Activated CD8-positive, alpha-beta memory T cell treated with anti-CD3 and anti-CD28 coated beads, Interleukin-2, amount 50 U/mL, for 48 hours (primary cell): ENCODE measurements around the gene ARHGAP29.

Experiments used
- DNase-seq: peaks from one replicate; pipeline ENCODE4 v3.0.0-alpha.2; 2020

The ARHGAP29 gene

GRCh38 chr1:94259635-94260289 lies 22.4 kb upstream of the ARHGAP29 start:
- no peak for DNase-seq

GRCh38 chr1:94258873-94259331 lies 21.5 kb upstream of the ARHGAP29 start:
- DNase-seq: no peak

DNA sequence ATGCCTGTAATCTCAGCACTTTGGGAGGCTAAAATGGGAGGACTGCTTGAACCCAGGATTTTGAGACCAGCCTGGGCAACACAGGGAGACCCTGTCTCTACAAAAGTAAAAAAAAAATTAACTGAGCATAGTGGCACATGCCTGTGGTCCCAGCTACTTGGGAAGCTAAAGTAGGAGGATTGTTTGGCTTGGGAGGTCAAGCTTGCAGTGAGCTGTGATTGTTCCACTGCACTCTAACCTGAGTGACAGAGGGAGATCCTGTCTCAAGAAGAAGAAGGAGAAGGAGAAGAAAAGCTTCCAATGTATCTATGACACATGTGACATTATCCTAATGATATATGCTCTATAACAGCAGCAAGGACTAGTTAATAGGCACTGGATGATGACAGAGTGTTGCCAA lies 20.1 kb upstream of the ARHGAP29 start:
- DNase-seq: no peak

GRCh38 chr1:94255476-94255875 lies 18.1 kb upstream of the ARHGAP29 start:
- no peak for DNase-seq

- DNase-seq: no peak
Observed at GRCh38 chr1:94254073-94254810, 16.9 kb upstream of the ARHGAP29 start.

GRCh38 chr1:94253456-94254017 lies 16.2 kb upstream of the ARHGAP29 start:
- no peak for DNase-seq

GRCh38 chr1:94250341-94250740 lies 13.0 kb upstream of the ARHGAP29 start:
- no peak for DNase-seq

- no peak for DNase-seq
Observed at GRCh38 chr1:94248956-94249688, 11.7 kb upstream of the ARHGAP29 start.

GRCh38 chr1:94247138-94248094 lies 10.0 kb upstream of the ARHGAP29 start:
- DNase-seq: peak; percentile 75

DNA sequence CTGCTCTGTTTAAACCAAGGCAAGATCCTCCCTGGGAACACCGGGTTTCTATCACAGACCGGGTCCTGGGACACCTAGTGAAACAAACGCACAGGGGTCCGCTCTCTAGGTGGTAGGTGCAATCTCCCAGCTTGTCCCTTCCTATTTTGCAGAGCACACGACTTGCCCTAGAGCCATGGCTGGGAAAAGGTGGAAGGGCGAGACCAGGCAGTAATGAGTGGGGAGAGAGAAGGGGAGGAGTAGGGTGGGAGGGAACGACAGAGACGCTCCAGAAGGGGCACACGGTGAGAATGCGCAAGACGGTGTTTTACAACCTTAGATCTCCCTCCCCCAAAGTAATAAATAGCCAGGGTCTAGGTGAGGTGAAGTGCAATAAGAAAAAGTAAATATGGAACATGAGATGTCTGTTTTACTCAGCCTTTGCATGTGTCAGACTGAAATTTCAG lies 9.3 kb upstream of the ARHGAP29 start:
- no peak for DNase-seq

GRCh38 chr1:94245747-94246438 lies 8.5 kb upstream of the ARHGAP29 start:
- DNase-seq: no peak

DNA sequence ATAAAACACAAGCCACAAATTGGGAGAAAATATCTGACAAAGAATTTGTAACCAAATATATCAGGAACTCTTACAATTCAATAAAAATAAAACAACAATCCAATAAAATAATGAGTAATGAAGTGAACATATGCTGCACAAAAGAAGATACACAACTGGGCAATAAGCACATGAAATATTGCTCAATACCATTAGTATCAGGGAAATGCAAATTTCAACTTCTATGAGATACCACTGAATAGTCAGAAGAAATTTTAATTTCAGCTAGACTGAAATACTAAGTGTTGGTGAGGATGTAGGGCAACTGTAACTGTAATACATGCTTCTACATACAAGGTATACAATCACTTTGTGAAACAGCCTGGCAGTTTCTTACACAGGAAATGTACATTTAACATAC lies 7.4 kb upstream of the ARHGAP29 start:
- DNase-seq: no peak

DNA sequence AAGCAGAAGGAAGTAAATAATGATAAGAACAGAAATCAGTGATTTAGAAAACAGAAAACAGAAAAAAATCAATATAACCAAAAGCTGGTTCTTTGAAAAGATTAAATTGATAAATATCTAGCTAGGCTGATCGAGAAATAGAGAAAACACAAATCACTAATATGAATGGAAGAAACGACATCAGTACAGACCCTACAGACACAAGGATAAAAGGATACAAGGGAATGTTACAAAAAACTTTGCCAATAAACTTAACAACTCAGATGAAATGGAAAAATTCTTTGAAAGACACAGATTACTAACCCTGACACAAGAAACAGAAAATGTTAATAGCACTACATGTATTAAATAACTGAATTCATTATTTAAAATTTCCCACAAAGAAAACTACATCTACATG lies 6.3 kb upstream of the ARHGAP29 start:
- DNase-seq: no peak

GRCh38 chr1:94240822-94241221 lies 3.4 kb upstream of the ARHGAP29 start:
- DNase-seq: no peak

GRCh38 chr1:94239796-94240195 lies 2.4 kb upstream of the ARHGAP29 start:
- DNase-seq: no peak

- no peak for DNase-seq
Observed at GRCh38 chr1:94239051-94239450, 1.7 kb upstream of the ARHGAP29 start.

DNA sequence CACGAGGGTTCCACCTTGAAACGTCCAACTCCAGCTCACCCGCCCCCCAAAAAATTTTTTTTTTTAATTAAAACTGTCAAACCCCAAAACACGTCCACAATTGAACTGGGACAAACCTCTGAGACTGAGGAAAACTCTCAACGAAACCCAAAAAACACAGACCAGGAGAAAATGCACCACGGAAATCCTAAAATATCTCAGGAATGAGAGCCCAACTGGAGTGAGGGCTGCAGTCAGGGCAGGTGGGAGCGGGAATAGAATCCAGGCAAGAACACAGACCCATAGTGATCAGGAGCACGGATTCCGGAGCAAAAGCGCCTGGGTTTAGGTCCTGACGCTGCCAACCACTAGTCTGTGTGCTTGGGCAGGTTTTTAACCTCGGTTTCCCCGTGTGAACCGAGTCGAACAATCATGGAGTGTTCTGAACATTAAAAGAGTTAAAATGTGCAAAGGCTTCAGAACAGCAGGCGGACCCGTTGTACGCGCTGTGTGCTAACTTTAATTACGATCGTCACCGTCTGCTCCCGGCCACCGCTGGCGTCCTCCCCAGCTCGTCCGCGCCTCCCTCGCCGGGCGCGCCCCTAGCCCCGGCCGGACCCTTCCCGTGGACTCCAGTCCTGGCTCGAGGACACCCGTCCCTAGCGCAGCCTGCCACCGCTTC lies 624 bp downstream of the ARHGAP29 start:
- no peak for DNase-seq

GRCh38 chr1:94236013-94236491 lies 1.3 kb downstream of the ARHGAP29 start:
- no peak for DNase-seq

DNA sequence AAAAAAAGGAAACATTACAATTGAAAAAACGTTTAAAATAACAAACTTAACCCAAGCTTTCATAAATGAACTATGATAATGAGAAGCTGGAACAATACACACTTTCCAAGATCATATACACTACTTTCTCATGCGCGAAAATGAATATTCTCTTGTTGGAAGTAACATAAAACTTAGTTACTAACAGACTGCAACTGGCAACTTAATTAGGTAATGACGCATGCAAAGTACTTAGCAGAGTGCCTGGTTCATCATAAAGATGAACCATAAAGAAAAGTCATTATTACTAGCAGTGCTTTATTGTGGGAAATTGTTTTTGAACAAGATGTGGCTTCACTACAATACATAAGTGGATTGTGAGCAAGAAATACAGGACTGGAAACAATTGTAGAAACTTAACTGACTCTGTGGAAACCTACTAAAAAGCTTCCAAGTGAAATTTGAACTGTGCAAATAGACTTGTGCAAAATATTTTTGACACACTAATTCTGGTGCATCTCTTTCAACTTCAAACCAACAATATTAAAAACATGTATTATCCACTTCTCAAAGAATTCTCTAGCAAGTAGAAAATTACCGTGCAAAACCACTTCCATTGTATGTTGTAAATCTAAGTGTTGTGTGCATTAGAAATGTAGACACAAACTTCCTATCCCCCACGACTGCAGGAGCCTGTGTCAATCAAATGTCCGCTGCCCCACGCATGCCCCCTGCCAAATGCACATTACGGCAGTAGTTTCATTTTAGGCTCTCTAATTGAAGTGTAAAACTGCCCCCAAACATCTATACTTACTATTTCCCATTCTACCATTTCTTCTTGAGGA lies 2.0 kb downstream of the ARHGAP29 start:
- no peak for DNase-seq

- DNase-seq: no peak
Observed at GRCh38 chr1:94234615-94235014, 2.8 kb downstream of the ARHGAP29 start.
